GM12878 (cell line): ENCODE measurements around the gene ZCCHC24. TPM values are rescaled to one million over a fixed set of nuclear protein-coding genes. Genes with fewer than 3 reads are reported as not detected.

Experiments
- BCL3 ChIP-seq: IDR thresholded peaks from 2 replicates; pipeline ENCODE4 v1.6.1; 2011; ENCODE audit warnings: borderline replicate concordance, low read depth, mild to moderate bottlenecking, moderate library complexity, low read length; ENCODE audit not compliant: insufficient read depth, poor library complexity, severe bottlenecking
- CBX3 ChIP-seq: fragments of 200-600 bp; sonication (generic); IDR thresholded peaks from 2 replicates; pipeline ENCODE4 v1.6.1; 2016; ENCODE audit warnings: low read depth, borderline replicate concordance
- CEBPZ ChIP-seq: fragments of 150-350 bp; IDR thresholded peaks from 2 replicates; pipeline ENCODE4 v1.6.1; 2016; ENCODE audit warnings: low read depth, low read length
- CHD4 ChIP-seq: fragments of 200-600 bp; sonication (generic); IDR thresholded peaks from 2 replicates; pipeline ENCODE4 v1.6.1; 2016; ENCODE audit warnings: mild to moderate bottlenecking
- CTCF ChIP-seq, 3 experiments: IDR thresholded peaks in 2 of 3; conservative IDR thresholded peaks in 1 of 3; 2 replicates each; pipeline ENCODE4 v1.5.1; 2011; ENCODE audit warnings: low read depth in 3 of 3, low read length in 3 of 3, mild to moderate bottlenecking in 3 of 3, control low read depth in 2 of 3, moderate library complexity in 2 of 3, inconsistent platforms in 1 of 3, mixed read lengths in 1 of 3; ENCODE audit not compliant: control insufficient read depth in 2 of 3, insufficient read depth in 1 of 3; ENCODE audit errors: extremely low read depth in 1 of 3
- GABPA ChIP-seq: IDR thresholded peaks from 2 replicates; pipeline ENCODE4 v1.6.1; 2014; ENCODE audit warnings: antibody characterized with exemption, low read depth, mild to moderate bottlenecking, inconsistent platforms
- HSF1 ChIP-seq: fragments of 150-350 bp; IDR thresholded peaks from 2 replicates; pipeline ENCODE4 v1.6.1; 2014; ENCODE audit warnings: mild to moderate bottlenecking, low read depth, low read length
- KDM1A ChIP-seq: fragments of 200-600 bp; sonication (generic); IDR thresholded peaks from 2 replicates; pipeline ENCODE4 v1.6.1; 2016; ENCODE audit warnings: borderline replicate concordance
- NR2C2 ChIP-seq: IDR thresholded peaks from 2 replicates; pipeline ENCODE4 v1.6.1; 2011; ENCODE audit warnings: borderline replicate concordance, low read depth; ENCODE audit not compliant: control insufficient read depth, insufficient read length
- POLR2A ChIP-seq: IDR thresholded peaks from 2 replicates; pipeline ENCODE4 v1.6.1; 2011; ENCODE audit warnings: low read depth, mild to moderate bottlenecking, low read length
- RBBP5 ChIP-seq: fragments of 200-600 bp; sonication (generic); conservative IDR thresholded peaks from 2 replicates; pipeline ENCODE4 v1.6.1; 2016
- RELA ChIP-seq: fragments of 450-650 bp; IDR thresholded peaks from 2 replicates; pipeline ENCODE4 v1.8.0; 2014; ENCODE audit warnings: borderline replicate concordance; ENCODE audit not compliant: partially characterized antibody
- RUNX3 ChIP-seq: IDR thresholded peaks from 2 replicates; pipeline ENCODE4 v1.6.1; 2012; ENCODE audit warnings: low read length, inconsistent platforms
- SMARCA5 ChIP-seq: fragments of 450-650 bp; IDR thresholded peaks from 2 replicates; pipeline ENCODE4 v1.6.1; 2017; ENCODE audit warnings: mild to moderate bottlenecking
- SMC3 ChIP-seq: IDR thresholded peaks from 2 replicates; pipeline ENCODE4 v1.6.1; 2011; ENCODE audit warnings: low read length, improper control_type of control experiment, borderline replicate concordance
- ZBTB40 ChIP-seq: fragments of 450-650 bp; IDR thresholded peaks from 2 replicates; pipeline ENCODE4 v1.6.1; 2016; ENCODE audit warnings: mild to moderate bottlenecking, moderate library complexity, borderline replicate concordance
- ZNF274 ChIP-seq: IDR thresholded peaks from one replicate; pipeline ENCODE4 v1.8.0; 2011; ENCODE audit not compliant: insufficient read length, insufficient read depth
- ZNF622 ChIP-seq: fragments of 450-650 bp; IDR thresholded peaks from 2 replicates; pipeline ENCODE4 v1.6.1; 2017; ENCODE audit warnings: mild to moderate bottlenecking, inconsistent platforms
- polyA plus RNA-seq, 11 experiments: library from polyadenylated mRNA; depleted of rRNA in 4 of 11; unstranded in 6 of 11; stranded (reverse) in 5 of 11; fragments of >200 nt; fragmentation: Nextera tagmentation in 4 of 11; fragmentation: Illumina TruSeq in 1 of 11; extraction: Ambion mirVana in 4 of 11; extraction: Trizol in 1 of 11; gene quantifications; 1 replicate in 1 of 11; 2 replicates in 10 of 11; pipeline versions ENCODE4 v1.2.1 to v1.2.3, GENCODE V29; 2011 to 2016; ENCODE audit warnings: inconsistent platforms in 2 of 11, missing spikeins in 2 of 11, low read depth in 1 of 11
- total RNA-seq, 4 experiments: library from RNA; depleted of rRNA in 3 of 4; stranded (reverse); fragments of >200 nt in 3 of 4; fragmentation: Illumina TruSeq in 1 of 4; extraction: Trizol in 1 of 4; gene quantifications; 2 replicates each; pipeline versions ENCODE4 v1.2.1 to v1.2.3, GENCODE V29; 2013 to 2021

ZCCHC24 gene
- total and polyA plus RNA-seq, 10 of the 15 experiments (the other 5 are each of a cell fraction or from before 2014, with no cell fraction given) = 0.02 to 0.62 (median 0.04) TPM; not detected in 4

GRCh38 chr10:79347226-79347893 is 98.1 kb downstream of the ZCCHC24 start, which contains the start of gene PPIF (continued):
- TF ChIP-seq SMC3 = peak; percentile 63
- TF ChIP-seq NR2C2 = no peak
- TF ChIP-seq SMARCA5 = peak; percentile 58; the same call in 1 of the 2 replicates
- no peak for TF ChIP-seq GABPA
- no peak for TF ChIP-seq CHD4
- TF ChIP-seq RUNX3 = peak; percentile 19; the same call in 1 of the 2 replicates
- TF ChIP-seq RELA = peak; percentile 17
- TF ChIP-seq RBBP5 = no peak
- TF ChIP-seq ZBTB40 = no peak
- TF ChIP-seq BCL3 = no peak
- no peak for TF ChIP-seq ZNF622
- TF ChIP-seq CTCF (IDR thresholded peaks at IDR 0.05 in 2 of 3, conservative IDR thresholded peaks at IDR 0.05 in 1 of 3; ENCODE audit: control insufficient read depth in 2 of 3, extremely low read depth in 1 of 3, insufficient read depth in 1 of 3, low read depth in 3 of 3, low read length in 3 of 3) = peak; percentile 92 to 94 (median 93)
- TF ChIP-seq CBX3 = no peak
- peak; percentile 54; the same call in 1 of the 2 replicates for TF ChIP-seq HSF1
- no peak for TF ChIP-seq CEBPZ
- TF ChIP-seq KDM1A = no peak
- peak; percentile 89 for TF ChIP-seq POLR2A
- no peak for TF ChIP-seq ZNF274
